Stimulated activated naive CD8-positive, alpha-beta T cell treated with anti-CD3 and anti-CD28 coated beads, Interleukin-15, Interleukin-2, amounts not matched to agents 100 ng/mL and 50 ng/mL, for 24 hours (primary cell): ENCODE results near the gene TMEM176A.

Experiments used
- H3K27ac Mint-ChIP-seq: one replicate; pipeline ENCODE4 v1.8.0; 2021; ENCODE audit warnings: mild to moderate bottlenecking, mixed read lengths
- H3K27me3 Mint-ChIP-seq: one replicate; pipeline ENCODE4 v1.8.0; 2021; ENCODE audit warnings: mixed read lengths
- H3K36me3 Mint-ChIP-seq: one replicate; pipeline ENCODE4 v1.8.0; 2021; ENCODE audit warnings: low read depth, mixed read lengths
- H3K4me1 Mint-ChIP-seq: one replicate; pipeline ENCODE4 v1.8.0; 2021; ENCODE audit warnings: low read depth, mixed read lengths
- H3K4me3 Mint-ChIP-seq: one replicate; pipeline ENCODE4 v1.8.0; 2021; ENCODE audit warnings: mild to moderate bottlenecking, mixed read lengths
- H3K9me3 Mint-ChIP-seq: one replicate; pipeline ENCODE4 v1.8.0; 2021; ENCODE audit warnings: mixed read lengths

TMEM176A gene

DNA sequence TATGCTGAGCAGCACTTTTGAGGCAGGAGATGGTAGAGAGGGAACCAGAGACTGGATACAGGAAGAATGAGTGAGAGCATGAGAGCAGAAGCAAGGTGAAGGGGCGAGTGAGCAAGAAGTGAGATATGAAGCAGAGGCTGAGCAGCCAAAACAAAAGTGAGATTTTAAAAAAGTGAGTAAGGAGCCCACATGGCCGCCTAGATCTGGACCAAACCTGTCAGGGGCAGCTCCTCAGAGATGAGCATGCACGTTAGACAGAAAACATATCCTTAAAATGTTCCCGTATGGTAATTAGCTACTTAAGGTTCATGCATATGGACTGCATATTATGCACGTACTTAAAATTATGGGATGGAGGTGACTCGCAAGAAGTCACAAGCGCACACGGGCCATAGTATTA, 22.5 kb downstream of the TMEM176A start:
- peaks cover 7% of the 10 kb centered on the region for H3K9me3 Mint-ChIP-seq
- H3K27me3 Mint-ChIP-seq, result peaks cover 39% of the 10 kb centered on the region
- no peaks in the 10 kb centered on the region for H3K36me3 Mint-ChIP-seq
- H3K27ac Mint-ChIP-seq, result no peak overlapping the region
- H3K4me1 Mint-ChIP-seq, result peaks cover 8% of the 10 kb centered on the region
- no peak overlapping the region for H3K4me3 Mint-ChIP-seq

DNA sequence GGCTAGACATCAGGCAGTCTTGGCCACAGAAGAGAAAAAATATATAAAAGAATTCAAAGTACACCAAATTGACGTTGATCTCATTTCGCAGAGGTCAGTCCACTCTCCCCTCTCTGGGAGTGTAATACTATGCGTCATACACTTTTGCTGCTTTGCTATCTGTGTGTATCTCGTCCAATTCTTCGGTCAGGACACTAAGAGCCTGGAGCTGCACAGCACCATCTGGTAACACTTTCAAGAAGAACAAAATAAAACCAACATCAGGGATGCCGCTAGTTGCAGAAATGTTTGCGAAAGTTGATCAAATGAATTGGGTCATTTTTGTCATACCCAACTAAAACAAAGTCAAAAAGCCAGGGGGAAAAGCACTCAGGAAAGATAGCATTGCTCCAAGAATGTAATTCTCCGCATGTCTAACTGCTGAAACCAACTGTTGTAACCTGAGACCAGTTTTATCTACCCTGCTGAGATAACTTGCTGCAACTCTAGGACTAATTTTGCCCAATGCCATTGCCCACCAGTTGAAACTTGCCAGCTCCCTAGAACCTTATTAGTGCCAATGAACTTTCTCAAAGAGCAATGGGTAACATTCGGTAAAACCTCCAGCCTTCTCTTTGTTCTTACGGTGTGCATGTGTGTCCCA, 23.0 kb downstream of the TMEM176A start:
- H3K9me3 Mint-ChIP-seq, result peaks cover 7% of the 10 kb centered on the region
- peaks cover 8% of the 10 kb centered on the region for H3K4me1 Mint-ChIP-seq
- no peaks in the 10 kb centered on the region for H3K36me3 Mint-ChIP-seq
- no peak overlapping the region for H3K27ac Mint-ChIP-seq
- H3K27me3 Mint-ChIP-seq, result peaks cover 33% of the 10 kb centered on the region
- no peak overlapping the region for H3K4me3 Mint-ChIP-seq

DNA sequence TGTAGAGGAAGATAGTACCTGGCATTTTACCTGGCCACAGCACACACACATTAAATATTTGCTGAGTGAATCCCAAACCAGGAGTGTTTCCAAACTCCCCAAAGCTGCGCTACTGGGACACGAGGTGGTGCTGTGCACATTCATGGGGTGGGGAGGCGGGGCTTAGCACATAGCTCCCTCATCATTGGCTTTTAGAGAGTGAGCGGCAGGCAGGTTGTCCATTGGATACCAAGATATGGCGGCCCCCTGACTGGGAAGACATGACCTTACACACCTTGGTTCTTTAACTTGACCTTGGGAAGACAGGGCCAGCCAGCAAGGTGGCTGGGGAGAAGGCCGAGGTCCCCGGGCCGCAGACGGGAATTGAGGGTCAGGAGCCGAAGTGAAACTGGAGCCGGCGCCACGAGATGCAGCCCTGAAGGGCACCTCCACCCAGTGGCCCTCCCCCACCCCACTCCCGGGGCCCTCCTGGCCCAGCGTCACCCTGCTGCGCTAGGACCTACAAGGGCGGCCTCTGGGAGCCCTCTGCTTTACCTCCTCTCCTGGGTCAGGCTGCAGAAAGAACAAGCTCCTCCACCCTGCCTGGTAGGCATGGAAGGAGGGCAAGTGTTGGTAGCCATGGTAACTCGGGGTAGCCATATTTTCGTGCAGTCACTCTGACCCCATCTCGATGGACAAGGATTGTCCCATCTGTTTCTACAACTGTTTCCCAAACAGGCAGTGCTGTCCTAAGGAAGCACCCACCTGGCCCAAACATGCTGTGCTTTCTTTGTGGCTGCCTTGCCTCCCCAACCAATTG, 24.0 kb downstream of the TMEM176A start:
- Mint-ChIP-seq H3K4me1 (peaks cover 2% of the 10 kb centered on the region), H3K4me3 (no peak overlapping the region), H3K36me3 (no peaks in the 10 kb centered on the region), H3K27ac (no peak overlapping the region), H3K9me3 (peaks cover 7% of the 10 kb centered on the region), H3K27me3 (peaks cover 33% of the 10 kb centered on the region)

DNA sequence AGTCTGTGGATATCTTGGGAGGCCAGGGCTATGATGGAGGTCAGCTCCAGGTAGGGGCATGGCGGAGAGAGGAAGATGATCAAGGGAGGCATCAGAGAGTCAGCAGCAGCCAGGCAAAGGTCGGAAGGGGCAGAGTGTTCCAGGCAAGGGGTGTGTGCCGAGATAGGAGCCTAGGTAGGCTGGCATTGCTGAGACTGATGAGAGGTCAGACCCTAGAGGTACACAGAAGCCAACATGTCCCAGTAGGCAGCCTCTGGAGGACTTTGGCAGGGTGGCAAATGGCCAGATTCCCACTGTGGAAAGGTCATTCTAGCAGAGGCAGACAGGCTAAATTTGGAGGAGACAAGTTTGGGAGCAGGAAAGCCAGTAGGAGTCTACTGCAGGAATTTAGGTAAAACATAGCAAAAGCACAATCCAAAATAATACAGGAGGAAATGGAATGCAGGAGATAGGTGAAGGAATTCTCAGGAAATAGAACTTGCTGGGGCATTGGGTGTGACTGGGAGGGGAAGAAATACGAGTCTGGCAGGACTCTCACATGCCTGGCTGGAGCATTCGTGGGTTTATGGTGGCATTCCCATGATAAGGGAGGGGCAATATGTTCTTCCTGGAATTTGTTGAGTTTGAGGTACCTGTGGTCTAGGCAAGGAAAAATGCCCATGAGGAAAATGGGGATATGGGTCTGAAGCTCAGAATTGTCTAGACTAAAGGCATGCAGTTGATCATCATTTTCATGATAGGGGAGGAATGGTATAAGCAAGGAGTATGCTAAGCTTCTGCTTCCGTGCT, 25.7 kb downstream of the TMEM176A start:
- no peak overlapping the region for H3K4me3 Mint-ChIP-seq
- no peak overlapping the region for H3K27ac Mint-ChIP-seq
- H3K36me3 Mint-ChIP-seq, result no peaks in the 10 kb centered on the region
- peaks cover 39% of the 10 kb centered on the region for H3K27me3 Mint-ChIP-seq
- no peaks in the 10 kb centered on the region for H3K4me1 Mint-ChIP-seq
- H3K9me3 Mint-ChIP-seq, result peaks cover 7% of the 10 kb centered on the region

DNA sequence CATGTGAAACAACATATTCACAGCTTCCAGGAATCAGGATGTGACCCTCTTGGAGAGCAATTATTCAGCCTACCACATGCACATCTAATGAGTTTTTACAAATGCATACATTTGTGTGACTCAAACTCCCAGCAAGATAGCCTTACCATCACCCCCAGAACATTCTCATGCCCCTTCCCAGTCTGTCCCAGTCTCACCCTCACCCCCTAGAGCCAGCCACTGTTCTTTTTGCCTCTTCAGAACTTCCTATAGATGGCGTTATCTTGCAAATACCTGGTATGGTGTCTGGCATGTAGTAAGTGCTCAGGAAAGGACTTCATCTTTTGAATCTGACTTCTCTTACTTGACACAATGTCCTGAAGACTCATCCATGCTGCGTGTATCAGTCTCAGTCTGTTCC, 27.8 kb downstream of the TMEM176A start:
- Mint-ChIP-seq H3K4me3 (no peak overlapping the region), H3K27ac (no peak overlapping the region), H3K9me3 (no peaks in the 10 kb centered on the region), H3K36me3 (no peaks in the 10 kb centered on the region), H3K27me3 (peaks cover 35% of the 10 kb centered on the region), H3K4me1 (no peaks in the 10 kb centered on the region)

DNA sequence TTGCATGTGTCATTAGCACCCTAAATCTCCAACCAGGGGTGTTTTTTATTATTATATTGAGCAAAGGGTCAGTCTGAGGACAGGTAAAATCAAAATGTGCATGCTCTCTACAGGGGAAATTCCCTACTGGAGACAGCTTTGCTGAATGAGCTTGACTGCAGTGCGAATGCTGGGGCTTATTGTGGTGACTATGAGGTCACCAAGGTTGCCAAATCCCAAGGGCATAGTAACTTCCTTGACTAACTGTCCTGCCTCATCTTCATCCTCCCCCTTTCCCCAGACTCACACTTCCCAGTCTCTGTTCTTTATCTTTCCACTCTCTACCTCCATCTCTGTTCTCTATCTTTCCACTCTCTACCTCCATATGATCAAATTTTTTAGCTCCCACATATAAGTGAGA, 28.9 kb downstream of the TMEM176A start:
- peaks cover 45% of the 10 kb centered on the region for H3K27me3 Mint-ChIP-seq
- H3K9me3 Mint-ChIP-seq, result no peaks in the 10 kb centered on the region
- H3K36me3 Mint-ChIP-seq, result no peaks in the 10 kb centered on the region
- H3K4me1 Mint-ChIP-seq, result no peaks in the 10 kb centered on the region
- H3K27ac Mint-ChIP-seq, result no peak overlapping the region
- H3K4me3 Mint-ChIP-seq, result no peak overlapping the region

DNA sequence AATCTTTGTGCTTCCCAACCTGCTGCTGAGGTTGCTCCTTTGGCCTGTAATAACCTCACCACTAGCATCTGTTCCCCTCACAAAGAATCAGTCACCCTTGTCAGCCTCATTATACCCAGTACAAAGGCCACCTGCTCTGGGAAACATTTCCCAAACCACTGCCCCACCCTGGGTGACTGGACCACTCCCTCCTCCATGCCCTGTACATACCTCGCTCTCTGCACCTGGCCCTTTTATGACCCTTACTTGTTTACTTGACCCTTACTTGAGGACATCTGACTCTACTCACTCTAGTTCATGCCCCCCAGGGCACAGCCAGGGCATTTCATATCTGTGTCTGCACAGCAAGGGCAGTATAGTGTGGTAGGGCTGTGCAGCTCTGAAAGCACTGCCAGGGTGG, 30.4 kb downstream of the TMEM176A start:
- H3K36me3 Mint-ChIP-seq, result no peaks in the 10 kb centered on the region
- no peaks in the 10 kb centered on the region for H3K4me1 Mint-ChIP-seq
- no peaks in the 10 kb centered on the region for H3K9me3 Mint-ChIP-seq
- H3K27ac Mint-ChIP-seq, result no peak overlapping the region
- H3K27me3 Mint-ChIP-seq, result peaks cover 48% of the 10 kb centered on the region
- no peak overlapping the region for H3K4me3 Mint-ChIP-seq

DNA sequence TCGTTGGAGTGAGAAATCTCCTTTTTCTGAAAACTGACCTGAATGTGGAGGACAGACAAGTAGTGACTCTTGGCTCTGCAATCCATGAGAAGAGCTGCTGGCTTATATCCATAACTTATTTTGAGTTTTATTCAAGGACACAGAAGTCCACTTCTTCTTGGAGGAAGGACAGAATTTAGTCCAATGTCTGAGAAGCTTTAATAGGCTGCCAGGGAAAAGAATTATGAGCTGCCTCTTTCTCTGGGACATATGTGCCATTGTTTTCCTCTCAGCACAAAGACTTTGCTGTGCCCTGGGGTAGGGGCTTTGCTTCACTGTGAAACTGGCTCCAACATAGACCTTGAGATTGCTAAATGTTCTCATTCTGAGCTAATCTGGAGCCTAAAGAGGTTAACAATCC, 31.3 kb downstream of the TMEM176A start:
- Mint-ChIP-seq H3K9me3 (no peaks in the 10 kb centered on the region), H3K36me3 (no peaks in the 10 kb centered on the region), H3K27me3 (peaks cover 50% of the 10 kb centered on the region), H3K4me1 (no peaks in the 10 kb centered on the region), H3K4me3 (no peak overlapping the region), H3K27ac (no peak overlapping the region)

DNA sequence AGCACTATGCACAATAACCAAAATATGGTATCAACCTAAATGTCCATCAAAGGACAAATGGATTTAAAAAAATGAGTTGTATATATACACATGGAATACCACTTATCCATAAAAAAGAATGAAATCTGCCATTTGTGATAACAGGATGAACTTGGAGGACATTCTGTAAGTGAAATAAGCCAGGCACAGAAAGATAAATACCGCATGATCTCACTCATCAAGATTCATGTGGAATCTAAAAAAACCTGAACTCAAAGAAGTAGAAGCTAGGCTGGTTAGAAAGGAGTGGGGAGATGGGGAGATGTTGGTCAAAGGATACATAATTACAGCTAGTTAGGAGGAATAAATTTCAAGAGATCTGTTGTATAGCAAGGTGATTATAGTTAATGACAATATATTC, 34.5 kb downstream of the TMEM176A start:
- no peaks in the 10 kb centered on the region for H3K4me1 Mint-ChIP-seq
- H3K9me3 Mint-ChIP-seq, result no peaks in the 10 kb centered on the region
- no peak overlapping the region for H3K4me3 Mint-ChIP-seq
- H3K27ac Mint-ChIP-seq, result no peak overlapping the region
- H3K27me3 Mint-ChIP-seq, result peaks cover 34% of the 10 kb centered on the region
- no peaks in the 10 kb centered on the region for H3K36me3 Mint-ChIP-seq

DNA sequence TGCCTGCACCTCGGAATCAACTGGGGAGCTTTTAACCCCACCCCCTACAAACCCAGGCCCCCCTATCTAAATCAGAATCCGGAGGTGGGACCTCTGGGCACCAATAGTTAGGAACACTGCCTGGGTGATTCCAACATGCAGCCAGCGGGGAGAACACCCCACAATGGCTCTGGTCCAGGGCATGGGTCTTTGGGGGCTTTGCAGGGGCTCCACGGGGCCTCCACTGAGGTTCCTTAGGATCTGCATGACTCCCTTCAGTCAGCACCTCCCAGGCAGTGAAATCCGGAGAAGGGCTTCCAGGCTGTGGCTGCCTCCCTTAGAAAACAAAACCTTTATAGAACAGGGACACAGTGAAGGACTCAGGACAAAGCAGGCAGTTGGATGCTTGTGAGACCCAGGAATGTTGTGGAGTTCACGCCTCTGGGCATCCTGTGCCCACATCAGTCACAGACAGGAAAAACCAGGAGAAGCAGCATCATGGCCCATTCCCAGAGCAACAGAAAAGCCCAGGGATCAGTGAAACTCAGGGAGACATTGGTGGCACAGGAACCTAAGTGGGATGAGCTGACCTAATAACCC, 35.2 kb downstream of the TMEM176A start:
- no peaks in the 10 kb centered on the region for H3K4me1 Mint-ChIP-seq
- no peaks in the 10 kb centered on the region for H3K36me3 Mint-ChIP-seq
- H3K4me3 Mint-ChIP-seq, result no peak overlapping the region
- peaks cover 29% of the 10 kb centered on the region for H3K27me3 Mint-ChIP-seq
- no peaks in the 10 kb centered on the region for H3K9me3 Mint-ChIP-seq
- H3K27ac Mint-ChIP-seq, result no peak overlapping the region

DNA sequence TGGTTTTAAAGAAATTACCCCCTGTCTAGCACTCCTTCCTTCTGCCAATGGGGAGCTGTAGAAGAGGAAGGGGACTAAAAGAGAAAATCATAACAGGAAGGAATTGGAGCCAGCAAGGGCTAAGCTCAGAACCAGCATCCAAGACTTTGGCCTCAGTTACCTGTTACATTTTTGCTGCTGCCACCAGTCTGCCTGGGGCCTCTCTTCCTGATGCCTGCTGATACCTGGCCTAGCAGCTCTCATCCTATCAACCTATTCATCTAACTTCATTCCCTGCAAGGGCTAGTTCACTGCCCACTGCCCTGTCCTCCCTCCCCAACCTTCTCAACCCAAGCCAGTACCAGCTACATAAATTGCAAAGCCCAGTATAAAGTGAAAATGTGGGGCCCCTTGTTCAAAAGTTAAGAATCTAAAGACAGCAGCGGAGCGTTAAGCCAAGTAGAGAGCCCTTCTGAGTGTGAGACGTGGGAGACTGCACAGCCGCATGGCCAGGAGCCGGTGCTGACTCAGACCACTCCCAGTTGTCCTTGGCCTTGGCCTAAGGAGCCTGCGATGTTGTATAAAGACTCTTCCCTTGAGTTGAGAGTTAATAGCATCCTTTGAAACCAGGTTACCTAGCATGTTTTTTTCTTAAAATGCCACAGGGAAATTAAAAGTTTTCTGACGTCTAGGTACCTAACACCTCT, 38.5 kb downstream of the TMEM176A start:
- no peaks in the 10 kb centered on the region for H3K9me3 Mint-ChIP-seq
- no peak overlapping the region for H3K4me3 Mint-ChIP-seq
- peaks cover 13% of the 10 kb centered on the region for H3K27me3 Mint-ChIP-seq
- H3K36me3 Mint-ChIP-seq, result no peaks in the 10 kb centered on the region
- H3K4me1 Mint-ChIP-seq, result no peaks in the 10 kb centered on the region
- H3K27ac Mint-ChIP-seq, result peak overlapping the region; percentile 53

DNA sequence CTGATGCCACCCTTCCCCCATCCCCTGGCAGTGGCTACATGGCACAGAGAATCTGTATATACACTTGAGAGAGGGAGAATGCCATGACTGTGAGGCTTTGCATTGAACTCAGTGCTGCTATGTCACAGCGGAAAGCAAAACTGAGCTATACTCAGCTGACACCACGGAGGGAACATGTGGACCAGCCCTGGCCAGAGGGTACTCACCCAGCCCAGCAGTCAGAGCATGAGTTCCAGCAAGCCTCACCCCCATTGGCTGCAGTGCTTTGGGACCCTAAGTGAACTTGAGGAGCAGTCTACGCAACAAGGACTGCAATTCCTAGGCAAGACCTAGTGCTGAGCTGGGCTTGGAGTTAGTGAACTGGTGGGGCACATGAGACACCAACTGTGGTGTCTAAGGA, 41.4 kb downstream of the TMEM176A start:
- Mint-ChIP-seq H3K27ac (no peak overlapping the region), H3K27me3 (no peaks in the 10 kb centered on the region), H3K4me3 (no peak overlapping the region), H3K9me3 (no peaks in the 10 kb centered on the region), H3K36me3 (no peaks in the 10 kb centered on the region), H3K4me1 (no peaks in the 10 kb centered on the region)

DNA sequence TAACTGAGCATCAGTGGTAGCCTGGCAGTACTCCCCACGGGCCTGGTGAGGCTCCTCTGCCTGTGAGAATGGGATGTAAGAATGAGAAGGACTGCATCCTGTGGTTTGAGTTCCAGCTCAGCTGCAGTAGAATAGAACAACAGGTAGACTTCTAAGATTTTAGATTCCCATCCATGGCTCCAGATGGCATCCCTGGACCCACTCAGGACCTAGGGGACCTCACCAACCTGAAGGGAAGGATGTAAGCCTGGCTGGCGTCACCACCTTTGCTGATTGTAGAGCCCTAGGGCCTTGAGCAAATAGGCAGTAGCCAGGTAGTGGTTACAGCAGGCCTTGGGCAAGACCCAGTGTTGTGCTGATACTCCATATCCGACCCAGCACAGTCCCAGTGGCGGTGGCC, 42.1 kb downstream of the TMEM176A start:
- no peaks in the 10 kb centered on the region for H3K9me3 Mint-ChIP-seq
- no peaks in the 10 kb centered on the region for H3K27me3 Mint-ChIP-seq
- no peak overlapping the region for H3K4me3 Mint-ChIP-seq
- H3K36me3 Mint-ChIP-seq, result no peaks in the 10 kb centered on the region
- no peak overlapping the region for H3K27ac Mint-ChIP-seq
- no peaks in the 10 kb centered on the region for H3K4me1 Mint-ChIP-seq

DNA sequence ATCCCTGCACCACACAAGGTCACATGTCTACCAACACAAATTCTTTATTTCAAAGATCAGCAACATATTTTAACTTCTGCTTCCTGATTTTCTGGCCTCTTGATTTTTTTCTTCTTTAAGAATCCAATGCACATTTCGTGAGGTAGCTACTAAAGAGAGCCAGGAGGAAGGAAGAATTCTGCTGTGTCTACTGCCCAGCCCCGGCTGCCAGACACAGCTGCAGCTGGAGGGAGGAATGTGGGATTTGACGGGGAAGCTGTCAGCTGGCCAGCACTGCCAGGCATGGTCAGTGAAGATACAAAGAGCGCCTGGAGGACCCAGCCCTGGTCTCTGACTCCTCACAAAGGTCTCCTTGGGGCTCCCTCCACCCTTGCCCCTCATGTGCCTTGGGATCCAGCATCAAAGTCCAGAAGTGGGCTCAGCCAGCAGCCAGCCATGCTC, 44.9 kb downstream of the TMEM176A start:
- Mint-ChIP-seq H3K4me3 (no peak overlapping the region), H3K9me3 (no peaks in the 10 kb centered on the region), H3K27ac (no peak overlapping the region), H3K27me3 (peaks cover 7% of the 10 kb centered on the region), H3K4me1 (no peaks in the 10 kb centered on the region), H3K36me3 (no peaks in the 10 kb centered on the region)
